HG03097 (cell line): Measurements from ENCODE around the gene TENM4.

Experiments
- ATAC-seq: cut with Tn5 transposase; IDR thresholded peaks from one replicate; pipeline ENCODE4 v1.9.1; 2021; ENCODE audit not compliant: unreplicated experiment, low FRiP score

TENM4 gene

DNA sequence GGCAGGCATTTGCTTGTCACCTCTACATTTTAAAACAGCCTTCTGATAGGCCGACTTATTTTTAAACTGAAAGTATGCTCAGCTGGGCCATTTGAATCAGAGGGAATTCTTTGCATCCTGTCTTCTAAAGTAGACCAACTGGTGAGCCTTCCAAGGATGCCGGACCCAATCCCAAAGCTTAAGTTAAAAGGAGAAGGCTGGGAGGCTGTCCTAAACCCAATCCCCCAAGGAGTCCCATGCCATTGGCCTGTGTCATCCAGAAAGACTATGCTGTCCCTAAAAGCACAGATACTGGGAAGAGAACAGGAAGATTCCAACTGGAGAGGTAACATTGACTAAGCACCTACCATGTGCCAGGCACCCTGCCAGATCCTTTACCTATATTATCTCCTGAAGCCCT, 18.0 kb downstream of the TENM4 start:
- ATAC-seq, result no peak

DNA sequence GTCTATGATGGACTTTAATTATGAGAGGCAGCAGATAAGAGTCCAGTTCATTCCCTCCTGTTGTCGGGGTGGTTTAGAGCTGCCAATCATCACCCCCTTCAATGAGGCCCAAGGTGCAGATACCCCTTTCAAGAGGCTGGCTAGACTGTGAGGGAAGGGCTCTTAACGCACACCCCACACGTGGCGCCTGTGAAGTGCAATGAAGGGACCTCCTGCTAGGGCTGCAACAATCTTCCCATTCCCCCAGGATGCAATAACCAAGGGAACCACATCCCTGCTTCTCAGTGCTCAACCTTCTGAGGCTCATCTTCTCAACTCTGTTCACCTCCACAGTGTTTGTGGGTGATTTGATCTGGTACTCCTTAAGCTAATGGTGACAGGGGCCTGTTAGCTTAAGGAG, 19.0 kb downstream of the TENM4 start:
- no peak for ATAC-seq

DNA sequence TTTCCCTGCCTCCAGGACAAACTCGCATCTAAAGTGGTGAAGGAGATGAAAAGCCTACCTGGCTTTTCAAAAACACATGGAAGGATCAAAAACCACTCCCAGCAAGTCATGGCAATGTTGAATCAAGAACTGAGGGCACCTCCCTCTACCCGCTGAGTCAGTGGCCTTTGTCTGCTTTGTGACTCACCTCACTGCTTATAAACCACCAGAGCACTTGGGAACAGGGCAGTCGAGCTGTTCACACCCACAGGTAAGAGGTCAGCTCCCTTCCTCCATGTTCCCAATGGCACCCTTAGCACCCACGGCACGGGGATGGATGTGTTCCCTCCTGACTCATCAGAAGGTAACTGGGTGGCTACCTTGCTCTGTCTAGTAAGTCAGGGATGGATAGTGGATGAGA, 21.7 kb downstream of the TENM4 start:
- no peak for ATAC-seq

DNA sequence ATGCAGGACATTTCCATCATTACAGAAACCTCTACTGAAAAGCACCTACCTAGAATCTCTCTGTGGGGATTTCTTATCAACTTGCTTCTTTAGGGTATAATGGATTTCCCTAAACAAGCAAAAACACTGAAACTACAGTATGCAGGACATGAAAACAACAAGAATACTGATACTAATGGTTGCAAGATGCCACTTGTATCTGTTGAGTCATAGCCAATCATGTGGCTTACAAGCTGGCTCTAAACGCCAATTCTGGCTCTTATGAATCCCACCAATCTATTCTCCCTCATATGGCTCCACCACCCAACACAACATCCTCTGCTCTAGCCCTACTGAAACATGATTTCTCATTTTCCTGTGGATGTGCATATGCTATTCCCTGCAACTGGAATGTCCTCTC, 22.6 kb downstream of the TENM4 start:
- ATAC-seq, result no peak

DNA sequence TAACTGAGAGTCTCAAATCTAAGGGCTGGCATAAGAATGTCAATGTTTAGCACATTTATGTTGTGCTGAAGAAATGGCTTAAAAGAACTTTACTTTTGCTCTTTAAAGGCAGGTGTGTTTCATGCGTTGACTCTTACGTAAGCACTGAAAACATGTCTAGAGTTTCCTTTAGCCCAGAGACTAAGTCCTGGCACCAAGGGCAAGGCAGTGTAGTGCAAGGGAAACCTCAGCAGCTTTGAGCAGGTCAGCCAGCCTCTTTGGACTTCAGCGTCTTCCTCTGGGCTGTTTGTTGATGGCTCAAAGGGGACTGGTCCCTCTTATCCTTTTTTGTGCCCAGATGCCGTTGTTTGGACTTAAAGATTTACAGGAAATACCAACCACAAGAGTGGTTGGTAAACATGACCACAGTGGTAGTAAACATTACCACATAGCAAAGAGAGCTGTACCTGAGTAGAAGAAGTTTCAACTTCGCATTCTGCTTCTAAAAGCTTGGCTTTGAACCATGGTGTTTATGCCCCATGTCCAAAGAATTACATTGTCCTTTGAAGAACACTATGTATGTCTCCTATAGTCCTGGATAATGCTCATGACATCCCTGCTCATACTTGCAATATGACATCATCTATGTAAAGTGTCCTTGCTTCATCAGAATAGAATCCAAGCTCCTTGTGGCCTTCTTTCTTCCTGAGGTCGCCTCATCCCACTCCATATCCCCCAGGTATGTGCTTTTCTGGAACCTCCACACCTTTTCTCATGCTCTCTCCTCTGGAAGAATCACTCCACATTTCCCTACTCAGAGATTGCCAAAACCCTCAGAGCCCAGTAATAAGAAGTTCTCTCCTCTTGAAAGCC, 23.5 kb downstream of the TENM4 start:
- ATAC-seq, result no peak

DNA sequence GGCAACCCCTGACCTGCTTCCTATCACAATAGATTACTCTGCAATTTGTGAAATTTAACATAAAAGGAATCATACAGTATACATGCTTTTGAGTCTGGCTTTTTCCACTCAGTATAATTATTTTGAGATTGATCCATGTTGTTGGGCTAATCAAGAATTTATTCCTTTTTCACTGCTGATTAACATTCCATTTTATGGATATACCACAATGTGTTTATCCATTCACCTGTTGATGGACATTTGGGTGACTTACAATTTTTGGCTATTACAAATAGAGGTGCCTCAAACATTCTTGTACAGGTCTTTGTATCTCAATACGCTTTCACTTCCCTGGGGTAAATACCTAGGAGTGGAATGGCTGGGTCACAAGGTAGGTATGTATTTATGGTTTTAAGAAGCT, 24.9 kb downstream of the TENM4 start:
- ATAC-seq, result no peak

DNA sequence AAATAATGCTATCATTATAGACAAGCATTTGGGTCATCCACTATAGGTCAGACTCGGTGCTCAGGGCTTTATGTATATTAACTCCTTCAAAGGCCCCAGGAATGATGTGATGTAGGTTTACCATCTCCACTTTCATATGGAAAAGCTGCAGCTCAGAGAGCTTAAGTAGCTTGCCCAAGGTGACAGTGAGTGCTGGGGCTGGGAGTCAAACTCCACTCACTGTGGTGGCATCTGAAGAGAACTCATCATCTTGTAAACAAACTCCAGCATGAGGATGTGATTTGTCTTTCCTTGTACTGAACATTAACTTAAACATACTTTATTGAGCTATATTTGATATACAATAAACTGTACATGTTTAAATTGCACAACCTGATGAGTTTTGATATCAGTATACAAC, 25.4 kb downstream of the TENM4 start:
- no peak for ATAC-seq

DNA sequence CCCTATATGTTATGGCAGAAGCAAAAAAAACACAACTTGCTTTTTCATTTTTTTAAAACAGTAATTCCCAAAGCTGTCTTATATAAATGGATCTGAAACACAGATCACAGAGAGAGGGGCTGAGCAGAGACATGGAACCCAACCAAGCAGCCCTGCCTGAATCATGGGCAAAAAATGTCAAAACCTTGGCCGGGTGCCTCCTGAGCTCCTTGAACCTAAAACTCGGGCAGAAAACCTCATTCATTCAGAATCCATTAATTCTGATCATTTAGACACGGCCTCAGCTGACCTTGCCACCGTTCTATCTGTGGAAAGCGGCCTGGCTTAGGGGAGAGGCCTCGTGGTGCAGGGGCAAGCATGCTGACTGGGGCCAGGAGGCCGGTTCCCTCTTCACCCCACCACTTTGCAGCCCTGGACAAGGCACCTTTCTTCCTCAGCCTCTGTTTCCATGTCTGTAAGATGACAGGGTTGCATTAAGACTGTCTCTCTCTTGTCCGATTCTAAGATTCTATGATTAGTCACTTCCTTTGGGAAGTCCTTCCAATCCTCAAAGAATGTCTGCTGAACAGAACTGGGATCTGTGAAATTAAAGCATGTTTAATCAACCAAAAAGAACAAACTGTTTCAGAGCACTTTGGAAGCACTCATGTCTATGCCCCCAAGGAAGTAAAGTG, 26.0 kb downstream of the TENM4 start:
- ATAC-seq, result no peak

DNA sequence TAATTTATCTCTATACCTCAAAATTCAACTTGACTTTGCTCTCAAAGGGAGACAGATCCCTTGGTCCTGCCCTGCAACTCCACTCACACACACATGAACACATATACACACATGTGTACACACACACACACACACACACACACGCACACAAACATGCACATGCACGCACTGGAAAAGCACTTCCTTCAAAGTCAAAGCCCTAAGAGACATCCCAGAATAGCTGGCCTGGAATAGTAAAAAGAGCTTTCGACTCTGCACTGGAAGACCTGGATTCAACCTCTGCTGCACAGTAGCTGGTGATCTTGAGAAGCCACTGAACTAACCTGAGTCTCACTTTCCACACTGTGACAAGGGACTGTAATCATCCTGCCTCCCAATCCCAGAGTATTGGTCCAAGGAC, 26.8 kb downstream of the TENM4 start:
- no peak for ATAC-seq

DNA sequence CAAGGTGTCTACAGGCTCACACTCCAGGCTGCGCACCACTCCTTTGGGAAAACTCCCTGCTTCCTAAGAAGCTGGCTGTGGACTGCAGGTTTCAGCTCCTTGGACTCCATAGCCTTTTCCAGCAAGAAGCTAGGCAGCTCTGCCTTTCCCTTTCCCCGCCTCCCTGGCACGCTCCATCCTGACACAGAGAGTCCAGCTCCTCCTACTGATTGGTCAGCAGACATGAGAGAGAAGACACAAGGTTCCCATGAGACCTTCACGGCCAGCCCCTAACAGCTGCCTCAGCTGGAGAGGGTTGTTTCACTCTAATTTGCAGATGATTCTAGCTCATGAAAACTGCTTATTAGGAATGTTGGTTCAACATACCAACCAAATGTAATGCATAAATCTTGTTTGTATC, 27.6 kb downstream of the TENM4 start:
- no peak for ATAC-seq

DNA sequence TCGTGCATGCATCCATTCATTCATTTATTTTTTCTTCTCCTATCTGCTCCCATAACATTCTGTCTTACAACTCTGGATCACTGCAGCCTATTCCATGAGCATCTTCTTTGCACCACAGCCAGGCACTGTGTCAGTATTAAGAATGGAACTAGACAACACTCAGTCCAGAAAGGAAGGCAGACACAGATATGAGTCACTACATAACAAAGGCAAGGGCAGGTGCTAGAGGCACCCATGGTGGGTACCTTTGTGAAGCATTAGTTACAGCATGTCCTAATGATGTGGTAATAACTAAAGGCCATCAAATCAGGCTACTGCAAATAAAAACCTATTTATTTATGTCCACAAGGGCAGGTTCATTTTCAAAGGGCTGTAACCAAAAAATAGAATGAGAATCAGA, 28.1 kb downstream of the TENM4 start:
- ATAC-seq, result no peak

DNA sequence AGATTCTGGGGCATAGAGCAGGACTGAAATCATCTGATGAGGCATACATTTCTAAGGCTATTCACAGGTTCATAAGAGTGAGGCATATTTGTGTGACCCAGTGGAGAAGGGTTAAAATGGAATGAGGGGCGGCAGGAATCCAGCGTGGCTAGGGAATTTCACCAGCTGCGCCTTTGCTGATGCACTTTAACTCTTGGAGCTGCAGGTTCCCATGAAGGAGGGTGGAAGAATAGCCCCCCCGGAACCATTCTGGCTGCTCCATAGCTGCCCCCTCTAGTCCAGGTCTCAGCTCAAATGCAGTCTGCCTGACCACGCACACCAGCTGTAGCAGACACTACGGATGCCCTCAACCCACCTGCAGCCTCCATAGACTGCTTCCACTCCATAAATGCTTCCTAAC, 31.5 kb downstream of the TENM4 start:
- no peak for ATAC-seq

DNA sequence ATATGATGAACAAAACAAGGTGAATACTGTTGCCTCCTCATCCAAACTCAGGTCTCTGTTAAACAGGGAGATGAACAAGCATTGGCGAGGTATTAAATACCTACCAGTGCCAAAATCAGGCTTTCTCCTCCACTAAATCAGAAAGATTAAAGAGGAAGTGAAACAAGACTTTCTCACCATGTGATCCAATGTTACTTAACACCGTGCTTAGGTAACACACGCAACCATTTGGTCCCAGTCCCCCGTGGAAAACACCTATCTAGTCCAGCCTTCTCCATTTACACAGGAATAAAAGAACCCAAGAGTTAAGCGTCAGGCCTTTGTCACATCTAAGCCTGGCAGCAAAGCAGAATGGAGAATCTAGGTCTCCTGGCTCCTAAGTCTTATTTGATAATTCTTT, 34.5 kb downstream of the TENM4 start:
- peak; percentile 75 for ATAC-seq

DNA sequence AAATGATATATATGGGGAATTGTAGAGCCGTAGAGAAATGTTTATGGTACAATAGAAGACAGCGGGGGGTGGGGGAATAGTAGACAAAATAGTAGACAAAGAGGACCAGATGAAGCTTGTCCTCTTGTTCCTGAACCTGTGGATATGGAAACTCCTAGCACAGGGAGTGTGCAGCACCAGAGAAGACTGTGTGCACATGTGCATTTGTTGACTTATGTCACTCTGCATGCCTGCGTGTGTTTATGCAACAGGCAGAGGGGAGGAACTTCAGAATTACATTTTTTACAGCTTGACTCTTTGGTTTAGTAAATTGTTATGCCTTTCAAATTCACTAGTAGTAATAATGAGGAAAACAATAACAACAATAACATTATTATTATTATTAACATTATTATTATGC, 36.0 kb downstream of the TENM4 start:
- no peak for ATAC-seq

DNA sequence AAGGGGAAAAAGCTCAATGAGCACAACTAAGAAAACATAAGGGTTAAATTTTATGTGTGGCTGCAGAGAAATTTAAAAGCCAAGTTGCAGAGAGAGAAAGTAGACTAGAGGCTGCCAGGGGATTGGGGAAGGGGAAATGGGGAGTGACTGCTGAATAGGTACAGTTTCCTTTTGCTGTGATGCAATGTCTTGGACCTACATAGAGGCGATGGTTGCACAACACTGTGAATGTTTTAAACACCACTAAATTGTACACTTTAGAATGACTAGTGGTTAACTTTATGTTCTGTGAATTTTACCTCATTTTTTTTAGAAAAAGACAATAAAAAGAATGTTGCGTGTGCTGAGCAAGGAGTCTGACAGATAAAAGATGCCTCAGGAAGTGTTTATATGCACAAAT, 36.5 kb downstream of the TENM4 start:
- ATAC-seq, result no peak

DNA sequence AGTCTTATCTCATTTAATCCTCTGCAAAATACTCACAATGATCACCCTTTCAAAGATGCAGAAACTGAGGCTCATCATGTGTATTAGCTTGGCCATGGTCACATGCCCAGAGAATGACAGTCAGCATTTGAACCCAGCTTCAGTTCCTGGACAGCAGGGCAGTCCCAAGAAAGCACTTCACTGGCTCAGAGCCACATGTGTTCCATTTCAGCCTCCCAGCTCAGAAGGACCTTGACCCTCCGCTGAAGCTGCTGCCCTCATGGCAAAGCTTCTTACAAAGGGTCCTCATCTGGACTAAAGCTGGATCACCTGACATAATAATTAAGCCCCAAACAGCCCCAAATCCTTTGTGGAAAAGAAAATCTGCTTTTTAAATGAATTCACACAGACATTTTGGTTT, 37.0 kb downstream of the TENM4 start:
- no peak for ATAC-seq

DNA sequence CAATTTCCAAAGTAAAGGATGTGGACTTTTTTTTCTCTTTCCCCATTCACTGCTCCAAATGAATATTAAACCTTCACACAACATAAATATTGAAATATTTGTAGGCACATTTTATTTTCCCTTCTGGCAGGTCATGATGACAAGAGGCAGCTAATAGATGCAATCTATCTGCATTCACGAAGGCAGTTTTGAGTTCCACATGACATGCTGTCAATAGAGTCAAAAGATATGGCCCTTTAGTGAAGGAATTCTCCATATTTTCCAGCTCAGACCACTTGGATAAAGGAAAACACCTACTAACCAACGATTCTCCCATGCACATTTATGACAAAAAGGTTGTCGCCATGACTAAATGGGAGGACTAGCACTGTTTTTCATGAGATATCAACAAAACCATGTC, 37.9 kb downstream of the TENM4 start:
- ATAC-seq, result no peak

DNA sequence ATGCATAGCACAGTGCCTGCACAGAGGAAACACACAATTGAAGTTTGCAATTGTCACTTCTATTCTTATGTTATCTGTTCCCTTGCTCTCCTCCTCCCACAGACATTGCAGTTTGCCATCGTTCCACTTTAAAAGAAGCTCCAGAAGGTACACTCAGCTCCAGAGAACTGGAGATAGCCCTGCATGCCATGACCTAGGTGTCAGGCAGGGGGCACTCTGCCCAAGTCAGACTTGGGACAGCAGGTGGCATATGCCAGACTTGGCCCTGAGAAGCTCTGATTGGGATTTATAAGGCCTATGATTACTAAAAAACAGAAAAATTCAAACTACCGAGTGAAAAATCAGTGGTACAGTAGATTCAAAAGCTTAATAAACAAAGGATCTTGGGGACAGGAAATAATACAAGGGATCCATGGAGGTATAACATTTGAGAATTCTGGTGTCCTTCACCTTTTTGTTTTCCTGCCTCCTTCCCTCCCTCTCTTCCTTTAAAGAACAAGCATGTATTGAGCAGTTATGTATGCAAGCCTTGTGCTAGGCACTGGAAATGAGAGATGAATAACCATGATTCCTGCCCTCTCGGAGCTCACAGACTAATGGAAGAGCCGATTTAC, 40.0 kb downstream of the TENM4 start:
- ATAC-seq, result no peak

DNA sequence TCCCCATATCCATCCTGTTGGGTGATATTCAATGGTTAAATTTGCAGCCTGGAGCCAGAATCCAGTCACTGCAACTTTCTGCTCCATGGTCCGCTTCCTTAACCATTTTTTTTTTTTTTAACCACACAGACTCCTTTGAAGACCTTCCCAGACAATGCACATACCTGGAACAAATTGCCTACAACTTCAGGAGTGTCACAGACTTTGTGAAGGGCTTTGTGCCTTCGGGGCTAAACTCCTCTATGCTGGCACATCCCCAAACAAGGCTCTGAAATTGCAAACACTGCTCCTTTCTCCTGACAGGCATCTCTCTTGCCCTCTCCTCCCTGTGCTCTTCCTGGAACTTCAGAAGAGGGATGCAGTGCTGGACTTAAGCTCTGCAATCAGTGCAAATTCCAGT, 40.6 kb downstream of the TENM4 start:
- ATAC-seq, result no peak

DNA sequence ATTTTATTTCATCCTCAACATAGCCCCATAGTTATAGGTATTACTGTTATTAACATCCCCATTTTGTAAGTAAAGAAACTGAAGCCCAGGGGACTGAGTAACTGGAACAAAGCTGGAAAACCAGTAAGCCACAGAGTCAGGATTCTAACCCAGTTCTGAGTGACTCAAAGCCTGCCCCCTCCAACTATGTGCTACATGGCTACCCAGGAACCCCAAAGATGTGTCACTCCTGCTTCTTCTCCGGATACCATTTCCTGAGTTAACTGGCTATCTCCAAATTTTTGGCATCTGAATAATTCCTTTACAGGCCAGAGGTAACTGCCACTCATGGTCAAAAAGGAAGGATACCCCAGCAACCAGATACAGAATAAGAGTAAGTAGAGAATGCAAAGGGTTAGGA, 43.6 kb downstream of the TENM4 start:
- no peak for ATAC-seq

DNA sequence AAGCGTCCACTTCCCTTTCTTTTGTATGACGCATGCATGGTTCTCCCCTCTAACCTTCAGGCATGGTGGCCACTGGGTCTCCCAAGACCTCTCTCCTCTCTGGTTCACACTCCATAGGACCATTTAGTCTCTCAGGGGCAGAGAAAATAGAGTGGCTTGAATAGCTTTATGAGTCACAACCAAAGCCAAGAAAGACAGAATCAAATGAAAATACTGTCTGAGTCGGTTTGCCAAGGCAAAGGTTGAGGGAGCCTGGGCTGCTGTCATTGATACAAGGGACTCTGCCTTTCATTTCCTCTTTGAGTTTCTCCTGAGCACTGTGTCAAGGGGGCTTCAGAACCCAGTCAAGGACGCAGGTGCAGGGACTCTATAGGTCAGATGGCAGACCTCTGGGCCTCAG, 44.2 kb downstream of the TENM4 start:
- ATAC-seq, result no peak

DNA sequence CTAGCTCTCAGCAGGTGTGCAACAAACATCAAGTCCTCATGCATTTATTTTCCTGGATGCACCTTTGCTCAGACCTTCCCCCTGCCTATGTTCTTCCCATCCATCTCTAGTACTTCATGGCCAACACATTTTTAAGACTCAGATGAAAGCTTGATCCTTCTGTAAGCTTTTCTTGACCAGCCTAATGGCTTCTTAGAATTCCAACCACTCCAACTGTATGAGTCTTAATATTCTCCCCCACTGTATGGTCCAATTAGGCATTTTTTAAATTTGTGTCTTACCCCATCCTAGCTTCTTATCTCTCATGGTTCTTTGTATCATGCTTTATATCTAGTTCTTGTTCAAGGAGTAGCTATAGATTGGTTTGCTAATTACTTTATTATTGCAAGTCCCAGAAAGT, 44.8 kb downstream of the TENM4 start:
- no peak for ATAC-seq
